Left renal pelvis (tissue), 4 donors: Measurements from ENCODE around the gene DEDD2. TPM values are rescaled to one million over a fixed set of nuclear protein-coding genes. Genes with fewer than 3 reads are reported as not detected.
"Not testable (repeated sequence)": the region's sequence is repeated elsewhere in the genome, so short reads cannot be mapped to it uniquely, and the experiment has no call there.

ENCODE experiments used
- DNase-seq, 4 donors: peaks; one replicate each; pipeline ENCODE4 v3.0.0-alpha.2; 2013; ENCODE audit warnings: low read depth in 4 of 4, low spot score in 3 of 4
- polyA plus RNA-seq, 4 donors: library from polyadenylated mRNA; unstranded; fragments of 120-200 nt; gene quantifications; one replicate each; pipeline ENCODE4 v1.2.1, GENCODE V29; 2013; ENCODE audit not compliant: insufficient read length in 4 of 4

DEDD2 gene, protein sequence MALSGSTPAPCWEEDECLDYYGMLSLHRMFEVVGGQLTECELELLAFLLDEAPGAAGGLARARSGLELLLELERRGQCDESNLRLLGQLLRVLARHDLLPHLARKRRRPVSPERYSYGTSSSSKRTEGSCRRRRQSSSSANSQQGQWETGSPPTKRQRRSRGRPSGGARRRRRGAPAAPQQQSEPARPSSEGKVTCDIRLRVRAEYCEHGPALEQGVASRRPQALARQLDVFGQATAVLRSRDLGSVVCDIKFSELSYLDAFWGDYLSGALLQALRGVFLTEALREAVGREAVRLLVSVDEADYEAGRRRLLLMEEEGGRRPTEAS
- polyA plus RNA-seq, result 10 to 100 TPM; 15.9 to 33.8 (median 23.1) TPM

DNA sequence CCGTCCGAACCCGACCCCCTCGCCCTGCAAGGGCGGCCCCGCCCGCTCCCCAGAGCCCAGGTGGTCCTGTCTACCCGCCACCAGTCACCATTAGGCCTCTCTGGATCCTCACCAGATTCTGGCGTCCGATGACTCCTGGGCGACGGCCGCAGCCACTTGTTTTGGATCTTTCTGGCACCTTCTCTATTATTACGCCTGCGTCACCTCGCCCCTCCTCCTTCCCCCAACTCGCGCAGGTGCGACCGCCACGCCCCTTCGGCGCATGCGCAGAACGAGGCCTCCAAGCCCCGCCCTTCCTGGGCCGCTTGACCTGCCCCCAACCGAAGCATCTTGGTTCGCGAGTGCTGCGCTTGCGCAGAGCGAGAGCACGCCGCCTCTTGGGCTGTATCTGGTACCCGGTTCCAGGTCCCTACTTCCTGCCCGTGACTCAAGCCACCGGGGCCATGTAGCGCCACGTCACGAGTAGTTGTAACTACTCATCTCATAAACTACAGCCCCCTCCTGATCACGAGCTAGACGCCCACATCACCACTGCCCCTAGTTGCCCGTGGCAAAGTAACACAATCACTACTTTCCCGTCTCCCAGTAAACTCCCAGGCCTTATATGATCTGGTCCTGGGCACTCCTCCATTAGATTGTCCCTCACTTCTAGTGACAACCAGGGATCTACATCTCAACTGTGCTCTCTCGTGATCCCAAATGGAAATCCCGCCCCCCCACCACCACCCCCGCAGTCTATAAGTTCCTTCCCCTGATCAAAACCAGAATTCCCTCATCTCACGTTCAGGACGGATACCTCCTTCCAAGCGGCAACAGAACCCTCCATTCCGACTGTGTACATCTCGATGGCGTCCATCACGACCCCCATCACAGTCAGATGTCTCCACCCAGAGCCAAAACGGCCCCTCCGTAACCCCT lies at the start of gene DEDD2:
Gene DEDD2, minus strand, starts transcription at position 158 of the 918 bp plus-strand sequence. CDS start 670 bp downstream, outside the sequence.
- DNase-seq, result peak; percentile 80 to 91 (median 90)

DNA sequence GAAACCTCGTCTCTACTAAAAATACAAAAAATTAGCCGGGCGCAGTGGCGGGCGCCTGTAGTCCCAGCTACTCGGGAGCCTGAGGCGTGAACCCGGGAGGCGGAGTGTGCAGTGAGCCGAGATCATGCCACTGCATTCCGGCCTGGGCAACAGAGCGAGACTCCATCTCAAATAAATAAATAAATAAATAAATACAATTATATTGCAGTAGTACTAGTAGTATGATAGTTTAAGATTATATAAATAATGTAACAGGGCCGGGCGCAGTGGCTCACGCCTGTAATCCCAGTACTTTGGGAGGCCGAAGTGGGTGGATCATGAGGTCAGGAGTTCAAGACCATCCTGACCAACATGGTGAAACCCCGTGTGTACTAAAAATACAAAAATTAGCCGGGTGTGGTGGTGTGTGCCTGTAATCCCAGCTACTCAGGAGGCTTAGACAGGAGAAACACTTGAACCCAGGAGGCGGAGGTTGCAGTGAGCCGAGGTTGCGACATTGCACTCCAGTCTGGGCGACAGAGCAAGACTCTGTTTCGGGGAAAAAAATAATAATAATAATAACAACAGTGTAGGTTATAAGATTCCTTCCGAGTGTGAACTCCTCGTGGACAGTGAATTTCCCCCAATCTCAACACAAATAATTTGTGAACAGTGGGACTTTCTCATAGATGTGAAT lies 49.6 kb upstream of the DEDD2 start:
- DNase-seq, result not testable (repeated sequence)

DNA sequence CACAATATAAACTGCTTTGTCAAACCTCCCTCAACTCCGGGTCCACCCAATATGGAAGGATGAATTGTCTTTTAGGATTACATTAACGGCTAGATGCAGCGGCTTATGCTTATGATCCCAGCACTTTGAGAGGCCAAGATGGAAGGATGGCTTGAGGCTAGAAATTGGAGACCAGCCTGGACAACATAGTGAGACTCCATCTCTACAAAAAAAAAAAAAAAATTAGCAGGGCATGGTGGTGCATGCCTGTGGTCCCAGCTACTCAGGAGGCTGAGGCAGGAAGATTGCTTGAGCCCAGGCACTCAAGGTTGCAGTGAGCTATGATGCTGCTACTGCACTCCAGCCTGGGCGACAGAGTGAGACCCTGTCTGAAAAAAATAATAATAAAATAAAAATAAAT lies 48.6 kb upstream of the DEDD2 start:
- not testable (repeated sequence) for DNase-seq

DNA sequence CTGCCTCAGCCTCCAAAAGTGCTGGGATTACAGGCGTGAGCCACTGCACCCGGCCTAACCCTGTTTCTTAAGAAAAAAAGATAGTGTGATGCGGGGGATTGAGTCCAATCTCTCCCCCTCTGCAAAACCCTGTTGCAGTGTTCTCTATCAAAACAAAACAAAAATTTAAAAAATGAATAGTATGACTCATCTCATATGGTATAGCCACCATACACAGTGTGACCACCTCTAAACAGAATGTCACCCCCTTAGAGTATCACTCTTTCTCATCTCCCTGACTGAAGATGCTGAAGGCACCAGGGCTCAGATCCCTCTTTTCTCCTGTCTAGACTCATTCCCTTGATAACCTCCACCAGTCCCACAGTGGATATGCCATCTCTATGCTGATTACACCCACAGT lies 44.3 kb upstream of the DEDD2 start:
- DNase-seq, result no peak

DNA sequence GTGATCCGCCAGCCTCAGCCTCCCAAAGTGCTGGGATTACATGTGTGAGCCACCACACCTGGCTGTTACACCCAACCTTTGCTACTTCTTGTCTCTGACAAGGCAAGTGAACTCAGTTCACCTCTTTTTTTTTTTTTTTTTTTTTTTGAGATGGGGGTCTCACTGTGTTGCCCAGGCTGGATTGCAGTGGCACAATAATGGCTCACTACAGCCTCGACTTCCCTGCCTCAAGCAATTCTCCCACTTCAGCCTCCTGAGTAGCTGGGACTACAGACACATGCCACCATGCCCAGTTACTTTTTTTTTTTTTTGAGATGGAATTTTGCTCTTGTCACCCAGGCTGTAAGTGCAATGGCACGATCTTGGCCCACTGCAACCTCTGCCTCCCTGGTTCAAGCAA lies 40.4 kb upstream of the DEDD2 start:
- not testable (repeated sequence) for DNase-seq

DNA sequence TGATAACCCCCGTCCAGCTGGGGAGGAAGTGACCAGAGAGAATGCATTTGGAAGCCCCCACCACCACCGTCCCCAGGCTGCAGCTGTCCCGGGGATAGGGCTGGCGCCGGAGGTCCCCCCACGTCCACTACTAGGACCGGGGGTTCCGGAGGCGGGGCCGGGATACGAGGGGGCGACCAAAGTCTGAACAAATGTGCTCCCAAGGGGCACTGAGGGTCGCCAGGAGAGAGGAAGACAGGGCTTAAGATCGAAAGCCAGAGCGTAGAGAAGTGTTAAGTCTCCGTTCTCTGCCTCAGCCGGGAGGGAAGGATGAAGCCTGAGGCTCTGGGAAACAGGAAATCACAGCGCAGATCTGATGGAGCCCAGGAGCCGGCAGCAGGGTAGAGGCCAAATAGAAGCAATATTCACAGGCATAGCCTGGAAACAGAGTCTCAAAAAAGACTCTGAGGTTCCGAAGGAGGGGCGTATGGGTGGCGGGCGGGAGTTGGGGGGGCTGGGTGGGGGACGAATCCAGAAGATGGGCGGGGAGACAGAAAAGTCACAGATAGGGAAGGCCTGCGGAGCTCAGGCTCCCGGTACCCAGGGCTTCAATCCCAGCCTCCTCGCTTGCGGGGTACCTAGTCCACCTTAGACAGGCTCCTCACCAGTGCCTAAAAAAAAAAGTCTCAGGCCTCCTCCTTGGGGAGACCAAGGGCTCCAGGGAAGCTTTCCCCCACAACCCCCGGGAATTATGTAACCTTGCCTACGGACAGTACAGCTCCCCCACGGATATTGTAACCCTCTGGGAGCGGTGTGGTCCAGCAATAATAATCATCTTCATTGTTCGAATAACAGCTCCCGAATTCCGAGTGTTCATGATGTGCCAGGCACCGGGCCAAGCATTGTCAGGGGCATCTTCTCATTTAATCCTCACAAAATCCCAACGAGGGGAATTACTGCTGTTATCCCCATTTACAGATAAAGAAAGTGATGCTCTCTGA lies 38.6 kb upstream of the DEDD2 start:
- DNase-seq, result no peak

DNA sequence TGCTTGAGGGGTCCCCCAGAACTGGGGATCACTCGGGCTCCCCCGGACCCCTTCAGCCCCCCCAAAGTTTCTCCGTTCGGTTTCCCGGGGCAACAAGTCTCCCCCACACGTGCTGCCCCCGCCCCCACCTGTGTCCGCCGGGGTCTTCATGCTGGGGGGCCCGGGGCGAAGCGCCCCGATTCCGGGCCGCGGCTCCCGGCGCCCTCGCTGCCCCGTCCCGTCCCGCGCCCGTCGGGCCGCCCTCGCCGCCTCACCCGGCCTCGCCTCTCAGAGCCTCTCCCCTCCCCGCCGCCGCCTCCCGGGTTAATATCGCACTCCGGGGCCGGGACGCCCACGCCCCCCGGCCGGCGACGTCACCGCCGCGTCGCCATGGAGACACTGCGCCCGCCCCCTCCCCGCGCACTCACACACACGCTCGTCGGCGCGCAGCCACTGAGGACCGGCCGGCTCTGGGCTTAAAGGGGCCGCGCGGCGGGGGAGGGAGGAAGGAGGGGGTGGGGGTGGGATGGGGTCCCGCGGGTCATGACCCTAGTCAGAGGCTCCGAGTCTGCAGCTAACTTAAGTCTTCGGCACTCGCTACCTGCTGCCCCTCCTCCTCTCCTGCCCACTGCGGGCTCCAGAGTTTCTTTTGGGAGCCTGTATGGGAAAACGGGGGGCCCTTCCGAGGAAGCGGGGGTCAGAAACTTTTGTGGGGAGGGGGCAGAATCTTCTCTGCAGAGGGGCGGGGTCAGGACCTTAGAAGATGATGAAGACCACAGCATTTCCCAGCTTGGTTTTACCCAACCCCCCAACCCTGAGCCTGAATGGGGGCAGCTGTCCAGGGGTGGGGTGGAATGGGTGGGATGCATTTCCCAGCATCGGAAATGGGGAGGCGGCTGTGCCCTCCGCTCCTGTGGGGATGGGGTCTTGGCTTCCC lies 37.6 kb upstream of the DEDD2 start, which contains the start of gene ERF:
Gene ERF, minus strand, starts transcription at position 279 of the 916 bp plus-strand sequence. Its CDS starts 129 bp downstream, at position 150.
- DNase-seq, result peak in 2 of 4 donors; percentile 83 to 87

DNA sequence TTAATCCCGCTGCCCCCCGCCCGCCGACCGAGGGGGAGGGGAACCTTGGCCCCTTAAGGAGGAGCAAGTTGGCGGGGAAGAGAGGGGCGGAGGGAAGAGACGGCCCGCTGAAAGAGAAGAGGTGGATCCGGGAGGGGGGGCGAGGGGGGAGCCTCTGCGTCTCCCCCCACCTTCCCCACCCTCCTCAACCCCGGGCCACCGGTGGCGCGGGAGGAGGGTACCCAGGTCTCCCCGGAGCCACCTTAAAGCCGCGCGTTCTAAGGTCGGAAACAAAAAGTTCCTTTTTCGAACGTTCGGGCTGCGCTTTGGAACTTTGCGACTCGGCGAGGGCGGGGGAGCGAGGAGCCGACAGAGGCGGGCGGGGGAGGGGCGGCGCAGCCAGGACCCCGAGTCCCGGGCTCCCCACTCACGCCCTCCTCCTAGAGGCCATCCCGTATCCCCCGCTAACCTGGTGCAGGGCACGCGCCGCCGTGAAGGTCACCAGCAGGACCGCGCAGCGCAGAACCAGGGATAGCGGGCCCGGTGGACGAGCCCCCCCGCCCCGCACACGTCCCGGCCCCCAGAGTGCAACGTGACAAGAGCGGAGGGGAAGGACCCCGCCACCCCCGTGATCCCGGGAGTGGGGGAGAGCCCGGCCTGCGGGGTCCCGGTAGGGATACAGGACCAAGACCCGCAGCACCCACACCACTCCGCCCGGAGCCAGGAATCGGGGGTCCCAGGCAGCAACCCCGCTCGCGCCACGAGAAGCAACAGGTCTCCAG lies 36.8 kb upstream of the DEDD2 start:
- DNase-seq, result peak in 1 of 4 donors; percentile 70

DNA sequence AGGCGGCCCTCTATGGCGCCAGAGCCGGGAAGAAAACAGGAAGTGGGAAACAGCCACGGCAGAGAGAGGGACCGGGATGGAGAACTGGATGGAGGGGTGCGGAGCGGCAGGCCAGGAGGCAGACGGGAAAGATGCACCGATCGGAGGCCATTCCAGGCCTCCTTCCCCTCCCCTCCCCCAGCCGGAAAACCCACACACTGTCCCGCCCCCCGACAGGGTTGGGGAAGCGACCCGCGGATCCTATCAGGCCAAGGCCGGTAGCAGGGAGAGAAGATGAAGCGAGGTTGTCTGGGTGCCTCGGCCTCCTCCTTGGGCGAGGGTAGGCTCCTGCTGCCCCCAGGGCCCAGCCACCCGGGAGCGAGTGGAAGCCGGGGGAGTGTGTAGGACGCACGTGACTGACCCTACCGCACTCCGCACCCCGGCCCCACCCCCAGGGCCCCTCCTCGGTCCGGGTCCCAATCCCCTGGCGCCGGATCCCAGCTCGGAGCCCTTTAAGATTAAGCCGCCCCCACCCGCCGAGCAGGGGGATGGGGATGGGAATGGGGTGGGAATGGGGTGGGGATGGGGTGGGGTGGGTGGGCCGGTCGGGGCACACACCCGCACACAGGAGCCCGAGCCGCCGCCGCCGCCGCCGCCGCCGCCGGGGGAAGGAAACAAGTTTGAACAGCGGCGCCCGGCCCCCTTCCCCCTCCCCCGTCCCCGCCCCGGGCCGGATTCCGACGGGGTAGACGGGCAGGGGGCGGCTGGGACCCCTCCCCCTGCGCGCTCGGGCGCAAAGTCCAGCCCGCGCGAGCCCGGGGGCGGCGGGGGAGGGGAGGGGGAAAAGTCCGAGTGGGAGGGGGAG lies 36.0 kb upstream of the DEDD2 start:
- no peak for DNase-seq

DNA sequence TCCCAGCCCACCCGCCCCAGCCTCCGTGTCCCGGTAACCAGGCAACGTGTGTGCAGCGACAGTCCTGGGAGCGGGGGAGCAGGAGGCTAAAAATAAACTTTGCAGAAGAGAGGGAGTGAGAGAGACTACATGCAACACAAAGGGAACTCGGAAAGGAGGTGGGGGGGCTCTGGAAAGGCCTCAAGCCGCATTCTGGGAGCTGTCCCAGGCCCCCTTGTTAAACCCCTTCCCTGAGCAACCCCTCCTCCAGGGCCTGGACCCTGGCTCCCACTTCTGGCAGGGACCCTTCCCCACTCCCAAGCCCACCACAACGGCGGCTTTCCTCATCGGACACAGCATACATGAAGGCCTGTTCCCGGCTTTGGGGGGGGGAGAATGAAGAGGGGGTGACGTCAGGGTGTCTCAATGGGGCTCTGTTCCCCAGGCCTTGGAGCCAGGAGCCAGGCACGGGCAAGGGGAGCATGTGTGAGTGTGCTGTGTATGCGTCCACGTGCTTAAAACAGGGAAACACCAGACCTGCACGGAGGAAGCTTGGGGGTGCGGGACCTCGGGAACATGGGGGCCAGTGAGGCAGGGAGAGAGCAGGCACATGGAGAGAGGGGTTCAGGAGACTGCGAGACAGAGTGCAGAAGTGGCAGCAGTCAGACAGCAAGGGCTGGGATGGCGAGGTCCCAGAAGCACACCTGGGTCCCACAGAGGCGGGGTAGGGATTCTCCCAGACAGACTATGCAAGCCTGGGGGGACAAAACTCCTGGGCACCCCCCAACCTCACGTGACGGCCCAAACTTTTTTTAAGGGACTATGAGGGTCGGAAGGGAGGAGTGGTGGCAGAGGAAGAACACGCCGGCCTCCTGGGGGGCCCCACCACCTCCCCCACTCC lies 35.1 kb upstream of the DEDD2 start:
- DNase-seq, result no peak

DNA sequence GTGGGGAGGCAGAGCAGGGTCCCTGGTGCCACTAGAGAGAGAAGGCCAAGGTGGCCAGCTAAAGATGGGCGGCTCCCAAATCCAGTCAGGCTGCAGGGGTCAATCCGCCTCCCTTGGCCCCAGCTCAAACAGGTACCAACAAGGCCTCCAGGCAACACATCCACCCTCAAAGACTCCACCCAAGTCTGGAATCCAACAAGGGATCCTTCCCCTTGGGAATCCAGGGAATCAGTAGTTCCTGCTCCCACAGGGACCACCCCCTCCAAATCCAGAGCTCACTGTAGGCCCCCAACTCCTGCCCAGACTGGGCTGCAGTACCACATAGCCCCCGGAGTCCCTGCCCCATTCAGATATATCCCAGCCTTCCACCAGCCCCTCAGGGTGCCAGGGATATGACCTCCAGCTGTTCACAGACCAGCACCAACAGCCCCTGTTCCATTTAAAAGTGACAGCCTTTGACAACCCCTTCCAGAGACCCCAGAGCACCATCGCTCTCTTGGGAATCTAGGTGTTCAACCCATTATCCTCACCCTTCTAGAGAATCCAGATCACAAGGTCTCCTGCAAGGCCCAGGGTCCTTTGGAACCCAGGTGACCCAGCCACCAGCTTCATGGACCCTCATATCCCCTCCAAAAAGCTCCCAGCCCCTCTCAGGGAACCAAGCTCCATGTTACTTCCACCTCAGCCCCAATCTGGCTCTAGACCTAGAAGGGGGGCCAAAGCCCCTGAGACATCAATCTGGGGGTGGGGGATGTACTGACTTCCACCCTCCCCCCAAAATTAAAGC lies 34.3 kb upstream of the DEDD2 start:
- DNase-seq, result no peak

DNA sequence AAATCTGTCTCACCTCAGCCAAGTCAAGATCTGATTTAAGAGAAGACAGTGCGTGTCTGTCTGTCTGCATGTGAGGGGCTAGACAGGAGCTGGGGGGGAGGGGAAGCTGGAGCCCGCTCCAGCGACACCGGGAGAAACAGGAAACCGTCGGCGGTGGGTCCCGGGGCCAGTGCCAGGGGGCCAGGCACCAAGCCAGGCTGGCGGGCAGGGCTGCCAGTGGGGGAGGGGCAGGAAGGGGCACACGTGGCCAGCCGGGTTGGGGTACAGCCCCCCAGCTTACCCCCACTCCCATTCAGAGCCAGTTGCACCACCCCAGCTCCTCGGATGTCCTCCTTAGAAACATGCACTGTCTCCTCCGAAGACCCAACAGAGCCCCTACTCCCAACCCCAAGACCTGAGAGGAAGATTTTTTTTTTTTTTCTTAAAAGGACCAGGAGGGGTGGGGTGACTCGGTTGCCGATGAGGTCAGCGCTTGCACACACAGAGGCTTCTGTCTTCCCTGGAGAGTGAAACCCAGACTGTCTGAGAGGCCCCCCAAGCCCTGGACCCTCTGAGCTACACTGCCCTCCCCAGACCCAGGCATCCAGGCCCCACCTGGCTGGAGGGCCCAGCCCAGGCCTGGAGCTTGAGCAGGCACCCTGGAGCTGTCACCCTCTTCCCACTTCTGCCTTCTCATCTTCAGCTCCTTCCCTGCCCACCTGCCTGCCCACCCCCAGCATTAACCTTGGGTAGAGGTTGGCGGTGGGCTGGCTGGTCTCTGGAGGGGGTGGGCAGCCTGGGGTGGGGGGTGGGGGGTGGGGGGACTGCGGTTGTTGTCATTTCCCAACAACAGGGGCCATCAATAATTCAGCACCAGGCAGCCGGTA lies 33.4 kb upstream of the DEDD2 start:
- no peak for DNase-seq

DNA sequence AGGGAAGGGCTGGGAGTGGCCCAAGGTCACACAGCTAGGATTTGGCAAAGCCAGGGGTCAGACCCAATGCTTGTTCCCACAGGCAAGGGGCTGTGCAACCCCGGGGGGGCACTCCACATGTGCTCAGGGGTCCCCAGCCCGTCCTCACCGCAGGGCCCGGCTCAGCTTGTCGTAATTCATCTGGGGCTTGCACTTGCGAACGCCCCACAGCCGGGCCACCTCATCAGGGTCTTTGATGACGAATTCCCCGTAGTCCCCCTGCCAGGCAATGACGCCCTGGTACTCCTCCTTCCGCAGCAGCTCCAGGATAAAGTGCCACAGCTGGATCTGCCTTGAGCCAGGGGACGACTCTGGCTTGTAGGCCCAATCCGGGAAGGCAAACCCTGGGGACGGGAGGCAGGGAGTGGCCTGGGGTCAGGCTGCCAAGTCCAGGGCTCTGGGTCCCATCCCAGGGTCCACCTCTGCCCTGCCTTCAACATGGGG lies 32.7 kb upstream of the DEDD2 start:
- no peak for DNase-seq

DNA sequence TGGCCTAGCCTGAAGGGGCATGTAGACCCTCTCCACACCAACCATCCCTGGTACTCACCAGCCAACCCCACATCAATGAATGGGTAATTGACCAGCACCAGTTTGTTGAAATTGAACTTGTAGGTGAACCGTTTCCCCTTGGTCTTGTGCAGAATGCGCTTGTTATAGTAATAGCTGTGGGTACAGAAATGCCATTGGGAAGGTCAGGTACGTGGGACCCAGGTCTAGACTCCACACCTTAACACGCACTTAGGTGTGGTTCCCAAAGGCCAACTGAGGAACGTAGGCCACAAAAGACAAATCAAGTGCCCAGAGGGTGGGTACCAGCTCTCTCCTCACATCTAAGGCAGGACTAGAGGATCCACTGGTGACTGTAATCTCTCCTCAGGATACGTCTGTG lies 32.3 kb upstream of the DEDD2 start:
- DNase-seq, result no peak
